ENCODE measurements around the gene ITGB7. TPM values are rescaled to one million over a fixed set of nuclear protein-coding genes. Genes with fewer than 3 reads are reported as not detected.

Gene ITGB7
- total RNA-seq, 1 donor from 2014 or later = not detected

- no peaks in the 10 kb centered on the region for H3K9me3 ChIP-seq (ENCODE audit: low read depth)
- Mint-ChIP-seq H3K4me3 (no peak overlapping the region), H3K36me3 (peaks cover 2% of the 10 kb centered on the region), H3K9me3 (no peaks in the 10 kb centered on the region), H3K27me3 (ENCODE audit: insufficient read depth, low read depth) (peaks cover 25% of the 10 kb centered on the region), H3K4me1 (peaks cover 49% of the 10 kb centered on the region), H3K27ac (no peak overlapping the region)
- no peaks in the 10 kb centered on the region for H3K36me3 ChIP-seq
- no peak overlapping the region for H3K9ac ChIP-seq
- no peak overlapping the region for H2AFZ ChIP-seq (replicated peaks)
- H3K4me2 ChIP-seq = no peak overlapping the region
- no peaks in the 10 kb centered on the region for H3K79me2 ChIP-seq (ENCODE audit: low read depth)
- H4K20me1 ChIP-seq (ENCODE audit: low read depth) = no peaks in the 10 kb centered on the region
- peaks cover 55% of the 10 kb centered on the region for H3K4me1 ChIP-seq
- H3K4me3 ChIP-seq = no peak overlapping the region
- no peak for DNase-seq (ENCODE audit: low spot score)
- H3F3A ChIP-seq (ENCODE audit: low read depth) = peaks cover 38% of the 10 kb centered on the region
- TF ChIP-seq CTCF (IDR thresholded peaks at IDR 0.05) (no peak), EZH2phosphoT487 (IDR thresholded peaks at IDR 0.05) (no peak), EZH2 (IDR thresholded peaks at IDR 0.05) (no peak)
- no peak overlapping the region for H3K27ac ChIP-seq
- H3K27me3 ChIP-seq = no peaks in the 10 kb centered on the region
Measured at GRCh38 chr12:53227341-53227740, 20.3 kb upstream of the ITGB7 start.

GRCh38 chr12:53226815-53227214, 19.8 kb upstream of the ITGB7 start:
- peaks cover 43% of the 10 kb centered on the region for H3F3A ChIP-seq (ENCODE audit: low read depth)
- H3K4me2 ChIP-seq = no peak overlapping the region
- H3K4me1 ChIP-seq = peaks cover 60% of the 10 kb centered on the region
- H3K36me3 Mint-ChIP-seq = peaks cover 2% of the 10 kb centered on the region
- TF ChIP-seq CTCF (IDR thresholded peaks at IDR 0.05) = no peak
- TF ChIP-seq EZH2phosphoT487 (IDR thresholded peaks at IDR 0.05) = no peak
- no peak for TF ChIP-seq EZH2 (IDR thresholded peaks at IDR 0.05)
- H3K27ac Mint-ChIP-seq = no peak overlapping the region
- no peaks in the 10 kb centered on the region for H3K36me3 ChIP-seq
- H3K9ac ChIP-seq = no peak overlapping the region
- peaks cover 24% of the 10 kb centered on the region for H3K27me3 Mint-ChIP-seq (ENCODE audit: insufficient read depth, low read depth)
- H3K27ac ChIP-seq = no peak overlapping the region
- peaks cover 53% of the 10 kb centered on the region for H3K4me1 Mint-ChIP-seq
- no peak for DNase-seq (ENCODE audit: low spot score)
- H3K4me3 Mint-ChIP-seq = peak overlapping the region; percentile 37
- no peak overlapping the region for H2AFZ ChIP-seq (replicated peaks)
- H3K79me2 ChIP-seq (ENCODE audit: low read depth) = no peaks in the 10 kb centered on the region
- H4K20me1 ChIP-seq (ENCODE audit: low read depth) = no peaks in the 10 kb centered on the region
- no peaks in the 10 kb centered on the region for H3K27me3 ChIP-seq
- H3K9me3 Mint-ChIP-seq = no peaks in the 10 kb centered on the region
- H3K9me3 ChIP-seq (ENCODE audit: low read depth) = no peaks in the 10 kb centered on the region
- H3K4me3 ChIP-seq = no peak overlapping the region

- Histone ChIP-seq H3K4me1 (peaks cover 51% of the 10 kb centered on the region), H2AFZ (replicated peaks) (no peak overlapping the region), H3K27me3 (no peaks in the 10 kb centered on the region), H3K4me3 (no peak overlapping the region), H3K36me3 (no peaks in the 10 kb centered on the region), H3F3A (ENCODE audit: low read depth) (peaks cover 48% of the 10 kb centered on the region), H3K79me2 (ENCODE audit: low read depth) (no peaks in the 10 kb centered on the region), H4K20me1 (ENCODE audit: low read depth) (no peaks in the 10 kb centered on the region), H3K9ac (no peak overlapping the region), H3K9me3 (ENCODE audit: low read depth) (no peaks in the 10 kb centered on the region), H3K4me2 (peak overlapping the region; percentile 50), H3K27ac (no peak overlapping the region)
- Mint-ChIP-seq H3K9me3 (no peaks in the 10 kb centered on the region), H3K27ac (peak overlapping the region; percentile 28), H3K27me3 (ENCODE audit: insufficient read depth, low read depth) (peaks cover 19% of the 10 kb centered on the region), H3K36me3 (peaks cover 2% of the 10 kb centered on the region), H3K4me3 (peak overlapping the region; percentile 19), H3K4me1 (peaks cover 46% of the 10 kb centered on the region)
- TF ChIP-seq CTCF (IDR thresholded peaks at IDR 0.05) = no peak
- TF ChIP-seq EZH2 (IDR thresholded peaks at IDR 0.05) = no peak
- no peak for TF ChIP-seq EZH2phosphoT487 (IDR thresholded peaks at IDR 0.05)
- DNase-seq (ENCODE audit: low spot score) = peak; percentile 46
Measured at GRCh38 chr12:53225635-53226424, 18.8 kb upstream of the ITGB7 start.
